T-cell (primary cell): ENCODE measurements around the gene PPP2R1A. TPM values are rescaled to one million over a fixed set of nuclear protein-coding genes. Genes with fewer than 3 reads are reported as not detected.

Source experiments
- ATAC-seq, 4 experiments: fragments of 200-7000 bp in 3 of 4; fragments of 150-1000 bp in 1 of 4; cut with Tn5 transposase; replicated peaks in 1 of 4; 1 replicate in 3 of 4; 2 replicates in 1 of 4; pipeline ENCODE4 v1.10.0; 2021; ENCODE audit warnings: moderate library complexity in 3 of 4, mild to moderate bottlenecking in 2 of 4, moderate number of reproducible peaks in 1 of 4
- CTCF ChIA-PET, 2 donors: fragments of 300-600 bp; sonication (Branson Sonifier 250); formaldehyde crosslinking; loops; one replicate each; lab custom pipeline; 2022; ENCODE audit warnings: antibody characterized with exemption in 2 of 2; lab: Charles Lee
- POLR2A ChIA-PET, 2 donors: fragments of 300-600 bp; sonication (Branson Sonifier 250); formaldehyde crosslinking; loops; one replicate each; lab custom pipeline; 2022; ENCODE audit warnings: antibody characterized with exemption in 2 of 2; lab: Charles Lee
- DNase-seq, 35 experiments: peaks; one replicate each; pipeline versions ENCODE4 v3.0.0 to v3.0.0-alpha.2; 2013 to 2023
- H3K27ac ChIP-seq: one replicate; pipeline ENCODE4 v1.5.1; 2013; ENCODE audit warnings: low read length
- H3K27me3 ChIP-seq, 2 experiments: replicated peaks in 1 of 2; 1 replicate in 1 of 2; 2 replicates in 1 of 2; pipeline versions ENCODE4 v1.6.1 to v1.7.0; 2013; ENCODE audit warnings: low read length in 1 of 2, mixed read lengths in 1 of 2; ENCODE audit not compliant: control insufficient read depth in 2 of 2, insufficient read depth in 2 of 2; ENCODE audit errors: extremely low read depth in 1 of 2
- H3K36me3 ChIP-seq, 2 donors: 1 replicate in 1 of 2; 2 replicates in 1 of 2; pipeline versions ENCODE4 v1.6.1 to v1.7.0; 2013; ENCODE audit warnings: low read length in 1 of 2; ENCODE audit not compliant: control insufficient read depth in 2 of 2, insufficient read depth in 1 of 2; ENCODE audit errors: extremely low read depth in 1 of 2
- H3K4me1 ChIP-seq, 2 experiments: 1 replicate in 1 of 2; 2 replicates in 1 of 2; pipeline versions ENCODE4 v1.6.1 to v1.7.0; 2013; ENCODE audit warnings: low read length in 2 of 2, mixed read lengths in 1 of 2; ENCODE audit not compliant: insufficient read depth in 2 of 2, control insufficient read depth in 1 of 2; ENCODE audit errors: extremely low read depth in 1 of 2
- H3K4me3 ChIP-seq, 2 donors: 1 replicate in 1 of 2; 2 replicates in 1 of 2; pipeline versions ENCODE4 v1.5.1 to v1.7.0; 2013; ENCODE audit warnings: mild to moderate bottlenecking in 2 of 2, low read length in 1 of 2, moderate library complexity in 1 of 2; ENCODE audit not compliant: control insufficient read depth in 1 of 2; ENCODE audit errors: extremely low read depth in 1 of 2
- H3K9me3 ChIP-seq: 2 replicates; pipeline ENCODE4 v1.7.0; 2013
- H3K27ac Mint-ChIP-seq, 2 donors: one replicate each; pipeline ENCODE4 v1.8.0; 2020 to 2021; ENCODE audit warnings: mild to moderate bottlenecking in 2 of 2, mixed read lengths in 2 of 2
- H3K27me3 Mint-ChIP-seq, 2 donors: one replicate each; pipeline ENCODE4 v1.8.0; 2021 to 2022; ENCODE audit warnings: mixed read lengths in 2 of 2
- H3K36me3 Mint-ChIP-seq: one replicate; pipeline ENCODE4 v1.8.0; 2021; ENCODE audit warnings: mixed read lengths
- H3K4me1 Mint-ChIP-seq, 3 donors: one replicate each; pipeline ENCODE4 v1.8.0; 2020 to 2022; ENCODE audit warnings: mixed read lengths in 3 of 3, mild to moderate bottlenecking in 1 of 3
- H3K4me3 Mint-ChIP-seq, 3 donors: one replicate each; pipeline ENCODE4 v1.8.0; 2020 to 2022; ENCODE audit warnings: mild to moderate bottlenecking in 3 of 3, mixed read lengths in 3 of 3, moderate library complexity in 3 of 3
- H3K9me3 Mint-ChIP-seq, 3 donors: one replicate each; pipeline ENCODE4 v1.8.0; 2020 to 2022; ENCODE audit warnings: mixed read lengths in 3 of 3
- WGBS: methylation state at CpG from one replicate; pipeline ENCODE4 v1.1.5; 2013; ENCODE audit warnings: missing lambda C conversion rate; ENCODE audit not compliant: insufficient coverage; 5-methylcytosine and 5-hydroxymethylcytosine counted together
- total RNA-seq, 35 experiments: library from RNA in 6 of 35; stranded (reverse) in 6 of 35; fragments of 120-200 nt in 1 of 35; gene quantifications; one replicate each; pipeline versions ENCODE4 v1.2.1 to v1.2.4 and lab custom pipeline; 2013 to 2026

The PPP2R1A gene
- total RNA-seq, 5 donors from 2014 or later (not counting 1 experiment from before 2014, with no cell fraction given): 177 to 203 (median 191) TPM

- H3K27me3 ChIP-seq: no peaks in the 10 kb centered on the region
- peaks cover 0 to 12% of the 10 kb centered on the region in 2 donors for H3K36me3 ChIP-seq
- 16% methylated on average over 16 of the region's 32 CpGs for WGBS
- H3K27ac ChIP-seq: peak overlapping the region; percentile 96
- H3K4me3 ChIP-seq: peak overlapping the region; percentile 40 to 74
- ChIA-PET CTCF (interaction anchor here in 1 of 2 donors (0.6 to 1.8 kb wide), 8 partner anchors 16 to 941 kb away, joined by 3 to 10 read pairs (median 4); partner anchors contain the start of gene ZNF836), POLR2A (interaction anchor here in 1 of 2 donors (0.7 to 1.7 kb wide), 4 partner anchors 18 to 160 kb away, joined by 3 to 9 read pairs (median 4); partner anchors contain the start of genes ZNF432 and ZNF836)
- ATAC-seq (no peak), DNase-seq (peak in 9 of 35 experiments; percentile 5 to 99 (median 9))
- H3K27me3 Mint-ChIP-seq: no peaks in the 10 kb centered on the region
- peaks cover 12 to 44% of the 10 kb centered on the region in 2 experiments for H3K4me1 ChIP-seq
- H3K9me3 Mint-ChIP-seq: no peaks in the 10 kb centered on the region
- H3K27ac Mint-ChIP-seq: peak overlapping the region; percentile 100
- peak overlapping the region; percentile 97 to 98 (median 97) for H3K4me3 Mint-ChIP-seq
- H3K36me3 Mint-ChIP-seq: peaks cover 5% of the 10 kb centered on the region
- no peaks in the 10 kb centered on the region for H3K9me3 ChIP-seq
- peaks cover 37 to 47% (median 43%) of the 10 kb centered on the region in 3 donors for H3K4me1 Mint-ChIP-seq
These were observed 774 bp upstream of the PPP2R1A start for GRCh38 chr19:52188822-52189734.

- Mint-ChIP-seq H3K4me1 (peaks cover 53 to 62% (median 59%) of the 10 kb centered on the region in 3 donors), H3K27ac (peak overlapping the region; percentile 100), H3K9me3 (no peaks in the 10 kb centered on the region), H3K36me3 (peaks cover 19% of the 10 kb centered on the region), H3K4me3 (peak overlapping the region; percentile 97 to 98 (median 97)), H3K27me3 (no peaks in the 10 kb centered on the region)
- peak overlapping the region; percentile 90 to 91 for H3K4me3 ChIP-seq
- H3K27ac ChIP-seq: peak overlapping the region; percentile 96
- 16% methylated on average over 25 of the region's 40 CpGs for WGBS
- DNase-seq: no peak
- no peak for ATAC-seq
- peaks cover 0 to 22% of the 10 kb centered on the region in 2 donors for H3K36me3 ChIP-seq
- no peaks in the 10 kb centered on the region for H3K27me3 ChIP-seq
- CTCF ChIA-PET: no interaction called here
- H3K9me3 ChIP-seq: no peaks in the 10 kb centered on the region
- peaks cover 12 to 52% of the 10 kb centered on the region in 2 experiments for H3K4me1 ChIP-seq
- POLR2A ChIA-PET: no interaction called here
These were observed 838 bp downstream of the PPP2R1A start for GRCh38 chr19:52190487-52191293.

- H3K4me3 Mint-ChIP-seq: peak overlapping the region; percentile 97 to 98 (median 97)
These were observed 1.5 kb downstream of the PPP2R1A start for GRCh38 chr19:52191389-52191788.

GRCh38 chr19:52191951-52192350, 2.1 kb downstream of the PPP2R1A start:
- no peak overlapping the region for H3K27ac ChIP-seq
- Mint-ChIP-seq H3K27me3 (no peaks in the 10 kb centered on the region), H3K27ac (peak overlapping the region in 1 of 2 donors; percentile 30), H3K4me1 (peaks cover 65 to 73% (median 70%) of the 10 kb centered on the region in 3 donors), H3K9me3 (no peaks in the 10 kb centered on the region), H3K4me3 (peak overlapping the region; percentile 97 to 98 (median 97)), H3K36me3 (peaks cover 28% of the 10 kb centered on the region)
- CTCF ChIA-PET: no interaction called here
- no peaks in the 10 kb centered on the region for H3K9me3 ChIP-seq
- peaks cover 12 to 55% of the 10 kb centered on the region in 2 experiments for H3K4me1 ChIP-seq
- WGBS: 50% methylated on average over 1 of the region's 2 CpGs
- no peak for ATAC-seq
- H3K36me3 ChIP-seq: peaks cover 0 to 35% of the 10 kb centered on the region in 2 donors
- POLR2A ChIA-PET: interaction anchor here in 1 of 2 donors (0.7 kb wide), 1 partner anchor 54 kb away, joined by 4 read pairs; no protein-coding TSS in a partner anchor
- DNase-seq: no peak
- H3K4me3 ChIP-seq: no peak overlapping the region
- H3K27me3 ChIP-seq: no peaks in the 10 kb centered on the region

More at GRCh38 chr19:52191389-52191788, 1.5 kb downstream of the PPP2R1A start:
- H3K36me3 Mint-ChIP-seq: peaks cover 24% of the 10 kb centered on the region
- H3K27ac Mint-ChIP-seq: peak overlapping the region; percentile 16 to 46
- CTCF ChIA-PET: no interaction called here
- DNase-seq (no peak), ATAC-seq (no peak)
- no peaks in the 10 kb centered on the region for H3K9me3 Mint-ChIP-seq
- 70% methylated on average over 2 of the region's 5 CpGs for WGBS
- Histone ChIP-seq H3K4me1 (peaks cover 12 to 52% of the 10 kb centered on the region in 2 experiments), H3K36me3 (peaks cover 0 to 29% of the 10 kb centered on the region in 2 donors), H3K4me3 (peak overlapping the region; percentile 90 to 91), H3K9me3 (no peaks in the 10 kb centered on the region), H3K27me3 (no peaks in the 10 kb centered on the region), H3K27ac (no peak overlapping the region)
- H3K4me1 Mint-ChIP-seq: peaks cover 60 to 69% (median 66%) of the 10 kb centered on the region in 3 donors
- POLR2A ChIA-PET: no interaction called here
- H3K27me3 Mint-ChIP-seq: no peaks in the 10 kb centered on the region

- H3K4me1 ChIP-seq: peaks cover 7 to 33% of the 10 kb centered on the region in 2 experiments
- H3K36me3 ChIP-seq: peaks cover 6 to 67% of the 10 kb centered on the region in 2 donors
- H3K9me3 ChIP-seq: no peaks in the 10 kb centered on the region
- CTCF ChIA-PET: no interaction called here
- H3K4me1 Mint-ChIP-seq: peaks cover 77 to 92% (median 85%) of the 10 kb centered on the region in 3 donors
- ATAC-seq (no peak), DNase-seq (no peak)
- H3K27ac Mint-ChIP-seq: no peak overlapping the region
- no peaks in the 10 kb centered on the region for H3K9me3 Mint-ChIP-seq
- H3K27me3 Mint-ChIP-seq: no peaks in the 10 kb centered on the region
- POLR2A ChIA-PET: interaction anchor here in 1 of 2 donors (0.6 kb wide), 2 partner anchors 17 to 89 kb away, joined by 4 to 7 read pairs; no protein-coding TSS in a partner anchor
- H3K27me3 ChIP-seq: no peaks in the 10 kb centered on the region
- H3K4me3 Mint-ChIP-seq: no peak overlapping the region
- peaks cover 38% of the 10 kb centered on the region for H3K36me3 Mint-ChIP-seq
- H3K4me3 ChIP-seq: no peak overlapping the region
- no CpG with 5 or more reads among the region's 5 CpGs for WGBS
- no peak overlapping the region for H3K27ac ChIP-seq
These were observed 6.6 kb downstream of the PPP2R1A start for GRCh38 chr19:52196256-52196967.
